Measurements from ENCODE around the gene TIPARP.

TIPARP gene

GRCh38 chr3:156743859-156744258, 69.5 kb downstream of the TIPARP start:
- DNase-seq, result no peak

- no peak for DNase-seq
Measured at GRCh38 chr3:156744631-156745030, 70.2 kb downstream of the TIPARP start.

GRCh38 chr3:156745766-156746165, 71.4 kb downstream of the TIPARP start:
- no peak for DNase-seq

GRCh38 chr3:156747046-156747445, 72.7 kb downstream of the TIPARP start:
- no peak for DNase-seq

GRCh38 chr3:156749244-156749643, 74.9 kb downstream of the TIPARP start:
- no peak for DNase-seq

- no peak for DNase-seq
Measured at GRCh38 chr3:156750191-156750873, 75.9 kb downstream of the TIPARP start.

- no peak for DNase-seq
Measured at GRCh38 chr3:156750874-156751245, 76.5 kb downstream of the TIPARP start.

- DNase-seq, result no peak
Measured at GRCh38 chr3:156751461-156752025, 77.2 kb downstream of the TIPARP start.

Measured in NCI-H187 treated with DMSO at 0.1 percent for 48 hours (cell line).